DOHH2 (cell line): ENCODE results near the gene HDAC11.

Source experiments
- H3F3A ChIP-seq: fragments of 200-600 bp; sonication (generic), shearing (Covaris generic); 2 replicates; pipeline ENCODE4 v1.6.0; 2016; ENCODE audit warnings: antibody characterized with exemption, mild to moderate bottlenecking; ENCODE audit not compliant: control insufficient read depth, insufficient read depth
- H3K27ac ChIP-seq: fragments of 200-600 bp; sonication (generic); 2 replicates; pipeline ENCODE4 v1.5.1; 2014; ENCODE audit warnings: low read depth, mild to moderate bottlenecking, low read length, moderate library complexity
- H3K27me3 ChIP-seq: fragments of 200-600 bp; sonication (generic); 2 replicates; pipeline ENCODE4 v1.6.1; 2014; ENCODE audit warnings: mild to moderate bottlenecking, low read length, mixed read lengths; ENCODE audit not compliant: control insufficient read depth
- H3K36me3 ChIP-seq: fragments of 200-600 bp; sonication (generic); 2 replicates; pipeline ENCODE4 v1.6.1; 2014; ENCODE audit warnings: mild to moderate bottlenecking, low read length, moderate library complexity, mixed read lengths; ENCODE audit not compliant: control insufficient read depth
- H3K4me1 ChIP-seq: fragments of 200-600 bp; sonication (generic); 2 replicates; pipeline ENCODE4 v1.6.1; 2014; ENCODE audit warnings: mild to moderate bottlenecking, low read length, mixed read lengths; ENCODE audit not compliant: control insufficient read depth
- H3K4me2 ChIP-seq: fragments of 200-600 bp; sonication (generic); 2 replicates; pipeline ENCODE4 v1.6.0; 2014; ENCODE audit warnings: mild to moderate bottlenecking, low read length, moderate library complexity
- H3K4me3 ChIP-seq: fragments of 200-600 bp; sonication (generic); 2 replicates; pipeline ENCODE4 v1.5.1; 2014; ENCODE audit warnings: mild to moderate bottlenecking, low read length, mixed read lengths
- H3K79me2 ChIP-seq: fragments of 200-600 bp; sonication (generic); 2 replicates; pipeline ENCODE4 v1.6.1; 2014; ENCODE audit warnings: mild to moderate bottlenecking, low read length, mixed read lengths; ENCODE audit not compliant: control insufficient read depth
- H3K9me2 ChIP-seq: fragments of 200-600 bp; sonication (generic); replicated peaks from 2 replicates; pipeline ENCODE4 v1.6.1; 2014; ENCODE audit warnings: mild to moderate bottlenecking, low read length, mixed read lengths; ENCODE audit not compliant: control insufficient read depth
- H3K9me3 ChIP-seq: fragments of 200-600 bp; sonication (generic); 2 replicates; pipeline ENCODE4 v1.6.1; 2014; ENCODE audit warnings: antibody characterized with exemption, low read length, mixed read lengths; ENCODE audit not compliant: control insufficient read depth, insufficient read depth
- H4K20me1 ChIP-seq: fragments of 200-600 bp; sonication (generic); 2 replicates; pipeline ENCODE4 v1.6.0; 2014; ENCODE audit warnings: low read depth, mild to moderate bottlenecking, antibody characterized with exemption, low read length, moderate library complexity; ENCODE audit not compliant: control insufficient read depth, insufficient read depth
- EZH2phosphoT487 ChIP-seq: fragments of 200-600 bp; sonication (generic); IDR thresholded peaks from 2 replicates; pipeline ENCODE4 v1.6.1; 2017; ENCODE audit warnings: borderline replicate concordance, mild to moderate bottlenecking, antibody characterized with exemption, low read length, moderate library complexity, mixed read lengths
- TF ChIP-seq, protein P1 (sequence below): fragments of 200-600 bp; sonication (generic); IDR thresholded peaks from one replicate; pipeline ENCODE4 v1.5.1; 2014; ENCODE audit warnings: antibody characterized with exemption, mild to moderate bottlenecking, low read depth, low read length; ENCODE audit not compliant: poor library complexity, severe bottlenecking

Gene HDAC11

DNA sequence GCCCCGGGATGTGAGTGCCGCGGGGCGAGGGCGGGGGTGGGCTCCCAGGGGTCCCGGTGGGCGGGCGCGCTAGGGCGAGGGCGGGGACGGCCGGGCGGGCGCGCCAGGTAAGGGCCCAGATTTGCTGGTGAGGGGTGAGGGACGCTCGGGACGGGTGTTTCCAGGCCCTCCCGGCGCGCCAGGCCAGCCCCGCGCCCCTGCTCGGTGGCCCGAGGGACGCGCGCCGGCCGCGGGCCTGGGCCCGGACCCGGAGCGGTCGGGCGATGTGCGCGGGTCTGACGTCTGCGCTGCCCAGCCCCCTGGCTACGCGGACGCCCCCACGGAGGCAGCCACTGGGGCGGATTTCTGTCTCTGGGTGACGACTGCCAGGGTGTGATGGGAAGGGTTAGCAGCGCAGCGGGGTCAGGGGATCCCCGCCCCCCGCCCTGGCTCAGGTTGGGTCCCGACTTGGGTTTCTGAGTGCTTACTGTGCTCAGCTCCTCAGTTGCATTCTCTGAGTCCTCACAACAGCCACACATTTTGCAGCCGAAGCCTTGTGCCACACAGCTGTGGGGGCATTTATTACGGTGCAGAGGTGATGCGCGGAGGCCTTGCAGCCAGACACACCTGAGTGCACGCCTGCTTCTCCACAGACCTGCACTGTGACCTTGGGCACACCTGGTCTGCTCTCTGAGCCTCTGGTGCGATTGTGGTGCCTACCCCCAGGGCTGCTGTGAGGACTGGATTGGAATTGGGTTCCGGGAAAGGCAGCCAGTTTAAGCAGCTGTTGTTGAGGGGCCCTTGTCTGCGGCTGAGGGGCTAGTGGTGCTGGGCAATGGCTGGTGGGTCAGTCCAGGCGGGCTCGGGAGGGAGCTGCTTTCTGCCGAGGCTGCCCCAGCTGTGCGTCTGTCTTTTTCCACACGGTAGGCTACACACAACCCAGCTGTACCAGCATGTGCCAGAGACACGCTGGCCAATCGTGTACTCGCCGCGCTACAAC lies 523 bp downstream of the HDAC11 start:
- Histone ChIP-seq H3K4me2 (peak overlapping the region; percentile 99), H3K9me3 (no peaks in the 10 kb centered on the region), H3F3A (no peaks in the 10 kb centered on the region), H3K9me2 (no peaks in the 10 kb centered on the region), H3K4me3 (peak overlapping the region; percentile 94), H3K27ac (no peak overlapping the region), H3K36me3 (no peaks in the 10 kb centered on the region), H3K79me2 (no peaks in the 10 kb centered on the region), H4K20me1 (no peaks in the 10 kb centered on the region), H3K27me3 (peaks cover 18% of the 10 kb centered on the region), H3K4me1 (peaks cover 13% of the 10 kb centered on the region)
- TF ChIP-seq, protein P1, sequence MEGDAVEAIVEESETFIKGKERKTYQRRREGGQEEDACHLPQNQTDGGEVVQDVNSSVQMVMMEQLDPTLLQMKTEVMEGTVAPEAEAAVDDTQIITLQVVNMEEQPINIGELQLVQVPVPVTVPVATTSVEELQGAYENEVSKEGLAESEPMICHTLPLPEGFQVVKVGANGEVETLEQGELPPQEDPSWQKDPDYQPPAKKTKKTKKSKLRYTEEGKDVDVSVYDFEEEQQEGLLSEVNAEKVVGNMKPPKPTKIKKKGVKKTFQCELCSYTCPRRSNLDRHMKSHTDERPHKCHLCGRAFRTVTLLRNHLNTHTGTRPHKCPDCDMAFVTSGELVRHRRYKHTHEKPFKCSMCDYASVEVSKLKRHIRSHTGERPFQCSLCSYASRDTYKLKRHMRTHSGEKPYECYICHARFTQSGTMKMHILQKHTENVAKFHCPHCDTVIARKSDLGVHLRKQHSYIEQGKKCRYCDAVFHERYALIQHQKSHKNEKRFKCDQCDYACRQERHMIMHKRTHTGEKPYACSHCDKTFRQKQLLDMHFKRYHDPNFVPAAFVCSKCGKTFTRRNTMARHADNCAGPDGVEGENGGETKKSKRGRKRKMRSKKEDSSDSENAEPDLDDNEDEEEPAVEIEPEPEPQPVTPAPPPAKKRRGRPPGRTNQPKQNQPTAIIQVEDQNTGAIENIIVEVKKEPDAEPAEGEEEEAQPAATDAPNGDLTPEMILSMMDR: no peak
- peak; percentile 32; the same call in 1 of the 2 replicates for TF ChIP-seq EZH2phosphoT487

DNA sequence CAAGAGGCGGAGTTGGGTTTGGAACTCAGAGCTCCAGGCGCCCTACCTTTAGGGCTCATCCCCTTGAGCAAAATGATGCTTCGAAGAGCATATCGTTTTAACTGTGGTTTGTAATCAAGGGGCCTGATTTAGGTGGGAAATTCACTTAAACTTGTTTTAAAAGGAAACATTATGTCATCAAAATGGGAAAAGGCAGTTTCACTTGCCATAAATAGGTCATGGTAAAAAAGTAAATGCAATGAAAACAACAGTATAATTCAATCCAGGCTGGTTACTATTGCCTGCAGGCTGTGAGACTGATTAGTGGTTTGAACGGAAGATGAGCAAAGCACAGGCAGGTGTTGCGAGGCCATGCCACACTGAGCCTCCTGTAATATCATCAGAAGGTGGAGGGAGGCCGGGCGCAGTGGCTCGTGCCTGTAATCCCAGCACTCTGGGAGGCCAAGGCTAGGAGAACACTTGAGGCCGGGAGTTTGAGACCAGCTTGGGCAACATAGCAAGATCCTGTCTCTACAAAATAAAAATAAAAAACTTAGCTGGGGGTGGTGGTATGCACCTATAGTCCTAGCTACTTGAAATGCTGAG lies 2.1 kb downstream of the HDAC11 start:
- Histone ChIP-seq H3F3A (no peaks in the 10 kb centered on the region), H3K4me2 (no peak overlapping the region), H3K27me3 (peaks cover 18% of the 10 kb centered on the region), H3K79me2 (no peaks in the 10 kb centered on the region), H4K20me1 (no peaks in the 10 kb centered on the region), H3K9me2 (no peaks in the 10 kb centered on the region), H3K4me3 (no peak overlapping the region), H3K36me3 (no peaks in the 10 kb centered on the region), H3K9me3 (no peaks in the 10 kb centered on the region), H3K4me1 (peaks cover 13% of the 10 kb centered on the region), H3K27ac (no peak overlapping the region)
- TF ChIP-seq, protein P1: no peak
- TF ChIP-seq EZH2phosphoT487: no peak

DNA sequence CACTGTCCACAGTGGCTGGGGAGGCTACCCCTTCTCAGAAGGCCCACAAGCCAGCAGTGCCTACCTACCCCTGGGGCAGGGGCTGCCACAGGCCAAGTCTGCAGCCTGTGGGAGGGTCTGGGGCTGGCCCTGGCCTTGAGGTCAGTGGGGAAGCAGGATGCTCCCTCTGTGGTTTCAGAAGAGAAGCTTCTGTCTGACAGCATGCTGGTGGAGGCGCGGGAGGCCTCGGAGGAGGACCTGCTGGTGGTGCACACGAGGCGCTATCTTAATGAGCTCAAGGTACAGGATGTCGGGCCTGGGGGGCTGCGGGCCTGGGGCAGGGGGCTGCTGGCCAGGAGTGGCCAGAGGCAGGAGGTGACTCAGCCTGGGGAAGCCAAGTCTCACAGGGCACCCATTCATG lies 3.2 kb downstream of the HDAC11 start:
- H3K9me3 ChIP-seq: no peaks in the 10 kb centered on the region
- H4K20me1 ChIP-seq: no peaks in the 10 kb centered on the region
- H3K4me2 ChIP-seq: no peak overlapping the region
- H3K27me3 ChIP-seq: peaks cover 18% of the 10 kb centered on the region
- TF ChIP-seq EZH2phosphoT487: no peak
- TF ChIP-seq, protein P1: no peak
- H3K36me3 ChIP-seq: no peaks in the 10 kb centered on the region
- no peak overlapping the region for H3K27ac ChIP-seq
- H3K9me2 ChIP-seq: no peaks in the 10 kb centered on the region
- H3K4me1 ChIP-seq: peaks cover 13% of the 10 kb centered on the region
- no peaks in the 10 kb centered on the region for H3F3A ChIP-seq
- no peak overlapping the region for H3K4me3 ChIP-seq
- no peaks in the 10 kb centered on the region for H3K79me2 ChIP-seq
